KOPT-K1 (cell line): ENCODE results near the gene CCL23.

Experiments used
- H3K27ac ChIP-seq: fragments of 200-600 bp; sonication (generic); 2 replicates; pipeline ENCODE4 v1.5.1; 2016; ENCODE audit warnings: antibody characterized with exemption, mild to moderate bottlenecking, low read depth, low read length; ENCODE audit not compliant: poor library complexity, severe bottlenecking
- H3K36me3 ChIP-seq: fragments of 200-600 bp; sonication (generic); 2 replicates; pipeline ENCODE4 v1.5.1; 2017; ENCODE audit warnings: antibody characterized with exemption, mild to moderate bottlenecking, low read length, moderate library complexity; ENCODE audit not compliant: insufficient read depth
- H3K9me3 ChIP-seq: fragments of 200-600 bp; sonication (generic); 2 replicates; pipeline ENCODE4 v1.5.1; 2017; ENCODE audit warnings: antibody characterized with exemption, low read length, mild to moderate bottlenecking; ENCODE audit not compliant: insufficient read depth, poor library complexity, severe bottlenecking

Gene CCL23

DNA sequence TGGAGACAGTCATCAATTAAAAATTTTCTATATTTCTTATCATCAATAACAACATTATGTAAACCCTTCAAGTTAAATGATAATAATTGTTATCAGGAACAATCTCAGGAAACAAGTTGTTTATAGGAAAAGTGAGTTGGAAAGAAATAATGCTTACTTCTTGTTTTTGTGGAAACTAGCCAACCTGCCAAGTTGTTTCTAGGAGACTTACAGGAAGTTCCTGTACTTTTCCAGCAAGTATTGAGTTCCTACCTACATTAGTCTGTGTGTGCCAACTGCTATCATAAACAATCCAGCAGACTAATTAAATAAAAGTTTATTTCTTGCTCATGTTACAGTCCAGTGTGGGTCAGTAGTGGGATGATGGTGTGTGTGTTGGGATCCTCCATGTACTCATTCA is 29.6 kb downstream of the CCL23 start:
- Histone ChIP-seq H3K36me3 (no peaks in the 10 kb centered on the region), H3K9me3 (peaks cover 22% of the 10 kb centered on the region), H3K27ac (no peak overlapping the region)

DNA sequence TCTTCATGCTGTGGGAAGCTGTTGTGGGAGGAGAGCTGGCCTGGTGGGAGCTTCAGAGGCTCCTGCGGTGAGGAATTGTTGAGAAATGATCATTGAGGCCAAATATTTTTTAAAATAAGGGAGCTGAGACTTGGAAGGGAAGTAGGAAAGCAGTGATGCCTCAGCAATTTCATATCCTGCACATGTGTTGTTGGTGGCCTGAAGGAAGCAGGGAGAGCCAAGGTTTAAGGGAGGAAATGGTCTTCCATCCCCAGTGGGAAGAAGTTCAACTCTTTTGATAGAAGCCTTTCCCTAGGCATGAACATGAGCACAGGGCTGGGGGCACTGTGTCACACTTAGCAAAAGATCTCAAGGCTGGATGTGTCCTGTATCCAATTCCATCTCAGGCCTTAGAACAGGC is 31.1 kb downstream of the CCL23 start, which contains the start of gene CCL14:
CCL14 (minus strand) TSS at position 87 of the 400 bp plus-strand sequence; CDS start at position 7, 80 bp downstream.
- H3K27ac ChIP-seq, result no peak within 1 kb of the TSS
- no peaks in the 10 kb centered on the region for H3K36me3 ChIP-seq
- peaks cover 18% of the 10 kb centered on the region for H3K9me3 ChIP-seq

DNA sequence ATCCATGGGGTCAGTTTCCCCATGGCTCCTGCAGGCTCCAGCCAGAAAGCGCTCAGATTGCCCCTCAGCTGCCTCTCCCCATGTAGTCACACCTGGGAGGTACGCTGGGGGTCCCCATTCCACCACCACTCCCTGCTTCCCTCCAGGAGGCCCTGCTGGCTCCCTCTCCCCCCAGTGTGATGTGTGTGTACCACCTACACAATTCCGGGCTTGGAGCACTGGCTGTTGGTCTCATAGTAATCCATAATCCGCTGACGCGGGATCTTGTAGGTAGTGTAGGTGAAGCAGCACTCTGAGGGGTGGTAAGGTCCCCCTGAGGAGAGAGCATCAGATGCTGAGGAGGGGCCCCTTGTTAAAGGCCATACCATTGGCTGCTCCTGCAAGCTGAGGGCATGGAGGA is 33.6 kb downstream of the CCL23 start:
- peaks cover 15% of the 10 kb centered on the region for H3K9me3 ChIP-seq
- H3K36me3 ChIP-seq, result no peaks in the 10 kb centered on the region
- H3K27ac ChIP-seq, result no peak overlapping the region

DNA sequence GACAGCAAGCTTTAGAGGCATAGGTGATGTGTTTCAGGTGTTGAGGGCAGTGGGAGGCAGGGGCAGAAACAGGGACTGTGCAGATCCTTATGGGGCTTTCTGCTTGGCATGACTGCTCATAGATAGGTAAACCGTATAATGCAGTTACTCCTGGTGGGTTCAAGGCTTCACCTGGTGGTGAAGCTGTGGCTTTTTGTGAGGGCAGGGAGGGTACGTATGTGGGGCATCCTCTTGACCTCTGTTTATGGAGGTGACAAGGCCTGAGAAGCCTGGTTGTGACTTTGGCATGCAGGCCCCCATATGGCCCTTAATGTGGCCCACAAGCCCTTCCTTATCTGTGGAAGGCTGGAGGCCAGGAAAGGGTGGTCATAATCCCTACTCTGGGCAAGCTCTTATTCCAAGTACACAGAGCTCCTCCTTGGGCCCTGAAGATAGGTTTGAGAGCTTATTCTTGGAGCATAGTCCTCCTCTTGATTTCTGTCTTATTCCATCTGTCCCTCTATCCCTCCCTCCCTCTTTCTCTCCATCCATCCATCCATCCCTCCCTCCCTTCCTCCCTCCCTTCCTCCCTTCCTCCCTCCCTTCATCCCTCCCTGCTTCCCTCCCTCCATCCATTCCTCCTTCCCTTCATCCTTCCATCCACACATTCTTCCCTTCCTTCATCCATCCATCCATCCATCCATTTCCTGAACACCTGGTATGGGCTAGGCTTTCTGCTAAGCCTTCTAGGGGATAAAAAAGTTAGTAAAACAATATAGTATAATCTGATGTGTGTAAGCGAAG is 35.2 kb downstream of the CCL23 start:
- Histone ChIP-seq H3K36me3 (no peaks in the 10 kb centered on the region), H3K27ac (no peak overlapping the region), H3K9me3 (peaks cover 3% of the 10 kb centered on the region)

DNA sequence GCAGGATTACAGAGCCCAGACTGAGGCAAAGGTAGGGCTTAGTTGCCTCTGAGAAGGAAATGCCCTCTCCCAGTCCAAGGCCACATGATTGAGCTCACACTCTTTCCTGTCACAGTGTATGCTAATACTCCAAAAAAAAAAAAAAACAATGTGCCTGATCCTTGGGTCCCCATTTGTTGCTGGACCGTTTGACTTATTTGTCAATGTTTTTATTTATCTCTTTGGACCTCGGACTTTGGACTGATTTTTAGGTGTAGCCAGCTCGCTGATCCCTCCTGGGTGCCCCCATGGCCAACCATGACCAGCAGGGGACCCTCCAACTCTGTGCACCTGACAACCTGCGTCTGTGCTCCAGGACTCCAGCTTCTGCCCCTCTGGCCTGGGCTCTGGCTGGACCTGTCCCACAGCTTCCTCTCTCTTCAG is 35.9 kb downstream of the CCL23 start:
- H3K27ac ChIP-seq, result no peak overlapping the region
- H3K36me3 ChIP-seq, result no peaks in the 10 kb centered on the region
- H3K9me3 ChIP-seq, result no peaks in the 10 kb centered on the region

DNA sequence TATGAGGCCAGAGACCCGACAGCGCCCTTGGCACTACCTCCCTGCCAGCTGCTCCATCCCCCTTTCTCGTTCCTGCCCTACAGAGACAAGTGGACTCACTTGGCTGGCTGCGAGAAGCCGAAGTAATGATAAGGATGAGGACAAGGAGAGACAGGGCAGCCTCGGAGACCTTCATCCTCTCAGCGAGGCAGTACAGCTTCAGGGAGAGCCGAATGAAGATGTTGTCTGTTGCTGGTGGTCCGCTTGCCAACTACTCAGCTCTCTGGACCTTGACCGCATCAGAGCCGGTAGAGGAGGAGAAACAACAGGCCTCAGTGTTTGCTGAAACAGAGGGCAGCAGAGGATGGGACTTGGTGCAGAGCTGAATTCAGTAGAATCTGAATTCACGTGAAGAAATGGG is 36.5 kb downstream of the CCL23 start, which contains the start of gene CCL16:
CCL16 (minus strand) TSS at position 252 of the 400 bp plus-strand sequence; CDS start at position 175, 77 bp downstream.
- Histone ChIP-seq H3K9me3 (no peaks in the 10 kb centered on the region), H3K27ac (no peak within 1 kb of the TSS)

DNA sequence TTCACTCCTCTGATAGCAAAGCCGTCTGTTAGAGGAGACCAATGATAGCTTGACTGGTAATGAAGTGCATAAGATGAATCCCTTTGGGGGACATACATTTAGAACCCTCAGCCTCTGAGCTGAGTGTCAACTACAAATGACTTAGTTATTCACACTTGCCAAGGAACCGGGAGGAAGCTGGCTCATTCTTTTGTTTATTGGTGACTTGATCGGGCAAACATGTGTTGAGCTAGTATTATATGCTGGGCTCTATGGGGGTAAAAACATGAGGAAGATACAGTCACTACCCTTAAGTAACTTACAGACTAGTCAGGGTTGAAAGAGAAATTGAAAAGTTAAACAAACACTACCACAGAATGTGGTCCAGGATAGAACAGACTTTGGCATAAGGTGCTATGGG is 39.4 kb downstream of the CCL23 start:
- Histone ChIP-seq H3K27ac (no peak overlapping the region), H3K9me3 (no peaks in the 10 kb centered on the region), H3K36me3 (no peaks in the 10 kb centered on the region)

More for the DNA sequence above, 36.5 kb downstream of the CCL23 start, which contains the start of gene CCL16:
- H3K36me3 ChIP-seq, result no peaks in the 10 kb centered on the region

DNA sequence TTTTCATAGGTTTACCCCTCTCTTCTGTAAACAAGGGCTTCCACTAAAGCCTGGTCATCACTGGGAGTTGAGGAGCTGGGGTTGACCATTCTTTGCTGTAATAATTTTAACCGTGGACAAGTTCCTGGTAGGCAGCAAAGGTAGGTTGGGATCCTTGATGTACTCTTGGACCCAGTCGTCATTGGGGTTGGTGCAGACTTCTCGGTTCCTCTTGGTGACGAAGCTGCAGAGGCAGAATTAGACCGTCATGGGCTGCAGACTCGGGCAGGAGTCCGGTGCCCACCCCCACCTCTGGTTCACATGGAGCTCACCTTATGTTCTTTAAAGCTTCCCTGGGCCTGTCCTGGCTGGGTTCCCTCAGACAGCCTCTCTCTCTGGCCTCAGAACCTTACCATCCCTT is 40.3 kb downstream of the CCL23 start:
- Histone ChIP-seq H3K27ac (no peak overlapping the region), H3K9me3 (no peaks in the 10 kb centered on the region), H3K36me3 (no peaks in the 10 kb centered on the region)

DNA sequence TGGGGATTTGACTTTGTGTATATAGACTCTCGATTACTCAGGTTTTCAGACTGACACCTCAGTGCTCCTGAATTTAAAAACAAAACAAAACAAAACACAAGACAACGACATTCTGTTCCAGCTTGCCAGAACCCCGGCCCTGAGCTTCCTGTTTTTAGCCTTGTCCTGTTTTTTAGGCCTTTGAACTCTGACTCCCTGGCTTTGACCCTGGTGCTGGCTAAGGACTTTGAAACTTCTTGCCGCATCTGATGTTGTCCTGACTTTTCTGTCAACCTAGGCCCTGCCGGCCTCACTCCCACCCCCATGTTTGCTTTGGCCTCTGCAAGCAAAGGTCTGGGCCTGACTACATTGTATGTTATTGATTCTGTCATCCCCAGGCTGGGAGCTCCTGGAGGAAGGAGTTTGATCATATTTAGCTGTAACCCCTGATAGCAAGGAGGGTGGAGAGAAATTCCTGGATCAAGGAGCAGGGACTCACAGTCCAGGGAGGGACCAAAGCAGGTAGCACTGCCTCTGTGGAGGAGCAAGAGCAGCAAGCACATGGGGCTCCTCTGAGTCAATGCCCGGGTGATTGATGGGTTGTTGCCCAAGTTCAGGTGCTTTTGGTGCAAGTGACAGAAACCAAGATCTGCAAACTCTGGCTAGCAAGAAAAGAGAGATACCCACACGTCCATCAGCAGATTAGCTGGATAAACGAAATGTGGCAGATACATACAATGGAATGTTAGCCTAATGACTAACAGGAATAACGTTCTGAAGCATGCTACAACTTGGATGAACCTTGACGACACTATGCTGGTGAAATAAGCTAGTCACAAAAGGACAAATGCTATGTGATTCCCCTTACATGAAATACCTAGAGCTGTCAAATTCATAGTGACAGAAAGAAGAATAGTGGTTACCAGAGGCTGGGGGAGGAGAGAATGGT is 44.2 kb downstream of the CCL23 start:
- H3K9me3 ChIP-seq, result no peaks in the 10 kb centered on the region
- no peak overlapping the region for H3K27ac ChIP-seq
- H3K36me3 ChIP-seq, result no peaks in the 10 kb centered on the region

DNA sequence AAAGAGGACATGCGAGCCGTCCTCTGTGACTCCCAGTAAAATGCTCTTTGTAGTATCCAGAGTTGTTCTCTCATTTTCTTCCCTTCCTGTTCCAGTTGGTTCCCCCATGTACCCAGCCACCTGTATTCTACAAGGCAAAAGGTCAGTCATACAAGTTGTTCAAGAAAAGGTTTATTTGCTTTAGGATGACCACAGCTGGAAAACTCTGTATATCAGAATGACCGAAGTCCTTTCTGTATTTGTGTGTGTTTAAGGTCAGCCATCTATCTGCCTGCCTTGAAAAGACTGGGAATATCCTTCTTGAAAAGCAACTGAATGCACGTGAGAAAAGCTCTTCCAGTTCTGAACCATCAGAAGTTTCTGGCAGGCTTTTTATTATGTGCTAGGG is 44.8 kb downstream of the CCL23 start:
- H3K27ac ChIP-seq, result no peak overlapping the region
- no peaks in the 10 kb centered on the region for H3K9me3 ChIP-seq
- H3K36me3 ChIP-seq, result no peaks in the 10 kb centered on the region

DNA sequence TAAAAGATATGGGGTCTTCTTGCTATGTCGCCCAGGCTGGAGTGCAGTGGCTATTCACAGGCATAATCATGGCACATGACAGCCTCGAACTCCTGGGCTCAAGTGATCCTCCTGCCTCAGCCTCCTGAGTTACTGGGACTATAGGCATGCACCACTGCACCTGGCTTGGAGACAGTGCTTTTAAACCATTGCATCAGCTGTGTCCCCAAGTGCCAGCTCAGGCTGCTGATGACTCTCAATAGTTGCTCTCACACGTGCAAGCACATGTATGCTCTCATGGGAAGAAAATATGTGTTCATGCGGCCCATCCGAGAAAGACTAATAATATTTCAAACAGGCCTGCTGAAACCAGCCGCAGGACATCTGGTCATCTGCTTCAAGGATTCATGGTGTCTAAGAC is 45.2 kb downstream of the CCL23 start:
- Histone ChIP-seq H3K27ac (no peak overlapping the region), H3K9me3 (no peaks in the 10 kb centered on the region), H3K36me3 (no peaks in the 10 kb centered on the region)

DNA sequence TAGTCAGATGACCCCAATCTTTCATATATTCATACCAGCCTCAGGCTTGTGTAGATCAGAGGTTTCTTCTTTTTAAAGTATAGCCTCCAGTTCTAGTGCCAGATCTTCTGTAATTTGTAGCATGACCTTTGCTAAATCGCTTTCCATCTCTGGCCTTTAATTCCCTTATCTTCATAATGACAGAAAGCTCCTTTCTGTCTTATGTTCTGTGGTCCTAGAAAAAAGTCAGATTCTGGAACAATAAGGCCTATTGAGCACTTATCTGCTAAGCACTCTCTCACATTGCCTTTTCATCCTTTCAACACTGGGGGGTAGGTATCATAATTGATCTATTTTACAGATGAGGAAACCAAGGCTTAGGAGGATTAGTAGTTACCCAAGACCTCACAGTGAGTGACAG is 45.7 kb downstream of the CCL23 start:
- no peaks in the 10 kb centered on the region for H3K36me3 ChIP-seq
- no peak overlapping the region for H3K27ac ChIP-seq
- no peaks in the 10 kb centered on the region for H3K9me3 ChIP-seq

DNA sequence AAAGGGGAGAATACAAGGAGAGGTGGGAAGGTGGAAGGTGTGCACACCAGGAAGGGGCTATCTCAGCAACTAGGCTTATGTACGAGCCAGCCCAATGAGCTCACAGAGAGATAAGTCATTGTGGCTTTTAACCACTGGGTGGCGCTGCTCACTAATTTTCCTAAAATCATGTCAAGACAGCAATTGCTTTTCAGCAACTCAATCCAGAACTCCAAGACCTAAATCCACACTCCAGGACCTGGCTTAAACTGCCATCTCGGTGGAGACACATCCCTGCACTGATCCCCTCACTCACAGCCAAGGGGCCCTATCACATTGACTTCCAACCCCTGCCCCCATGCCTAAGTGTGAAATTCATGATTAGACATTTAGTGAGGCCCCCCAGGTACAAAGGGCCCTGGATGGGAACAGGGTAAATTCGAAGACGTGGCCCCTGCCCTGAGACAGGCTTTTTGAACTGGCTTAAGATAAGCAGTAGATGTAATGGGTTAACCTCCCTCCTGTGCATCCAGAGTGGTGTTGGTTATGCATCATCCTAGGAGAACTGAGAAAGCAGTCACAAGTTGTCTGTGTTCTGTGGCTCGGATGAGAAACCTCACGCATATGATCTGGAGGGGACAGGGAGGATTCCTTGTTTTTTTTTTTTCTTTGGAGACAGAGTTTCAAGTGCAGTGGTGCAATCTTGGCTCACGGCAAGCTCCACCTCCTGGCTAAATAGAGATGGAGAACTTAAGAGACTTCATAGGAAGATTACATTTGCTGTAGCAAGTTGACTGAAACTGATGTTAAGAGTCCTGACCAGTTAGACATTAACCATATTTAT is 48.0 kb downstream of the CCL23 start:
- Histone ChIP-seq H3K36me3 (no peaks in the 10 kb centered on the region), H3K27ac (no peak overlapping the region), H3K9me3 (no peaks in the 10 kb centered on the region)

DNA sequence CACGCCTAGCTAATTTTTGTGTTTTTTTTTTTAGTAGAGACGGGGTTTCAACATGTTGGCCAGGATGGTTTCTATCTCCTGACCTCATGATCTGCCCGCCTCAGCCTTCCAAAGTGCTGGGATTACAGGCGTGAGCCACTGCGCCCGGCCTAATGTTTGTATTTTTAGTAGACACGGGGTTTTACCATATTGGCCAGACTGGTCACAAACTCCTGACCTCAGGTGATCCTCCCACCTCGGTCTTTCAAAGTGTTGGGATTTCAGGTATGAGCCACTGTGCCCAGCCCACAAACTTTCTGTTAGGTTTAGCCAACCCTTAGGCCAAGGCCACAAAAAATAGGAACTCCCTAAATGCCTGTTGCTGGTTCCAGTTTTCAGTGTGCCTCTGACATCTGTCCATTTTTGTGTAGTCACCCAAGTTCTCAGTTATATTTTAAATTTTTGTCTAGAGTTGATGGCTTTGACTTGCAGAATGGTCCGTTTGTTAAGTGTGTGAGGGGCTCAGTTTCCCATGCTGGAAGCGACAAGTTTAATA is 49.2 kb downstream of the CCL23 start:
- Histone ChIP-seq H3K9me3 (no peaks in the 10 kb centered on the region), H3K36me3 (no peaks in the 10 kb centered on the region), H3K27ac (no peak overlapping the region)
